Effector memory CD4-positive, alpha-beta T cell (primary cell): ENCODE measurements around the gene PCDH11Y.
"Not testable (repeated sequence)": the region's sequence is repeated elsewhere in the genome, so short reads cannot be mapped to it uniquely, and the experiment has no call there.

Experiments used
- DNase-seq, 3 donors: peaks; one replicate each; pipeline ENCODE4 v3.0.0-alpha.2; 2020
- H3K27ac ChIP-seq: 2 replicates; pipeline ENCODE4 v1.7.0; 2013; ENCODE audit warnings: mild to moderate bottlenecking, low read length, moderate library complexity; ENCODE audit not compliant: insufficient read depth, poor library complexity, severe bottlenecking
- H3K27me3 ChIP-seq: replicated peaks from 2 replicates; pipeline ENCODE4 v1.7.0; 2013; ENCODE audit warnings: mild to moderate bottlenecking, low read length; ENCODE audit not compliant: insufficient read depth, control insufficient read depth, poor library complexity, severe bottlenecking
- H3K36me3 ChIP-seq: 2 replicates; pipeline ENCODE4 v1.7.0; 2013; ENCODE audit warnings: mild to moderate bottlenecking, low read length, moderate library complexity; ENCODE audit not compliant: control insufficient read depth, insufficient read depth
- H3K4me1 ChIP-seq: 2 replicates; pipeline ENCODE4 v1.7.0; 2013; ENCODE audit warnings: low read length, mild to moderate bottlenecking; ENCODE audit not compliant: control insufficient read depth, insufficient read depth, poor library complexity, severe bottlenecking
- H3K4me3 ChIP-seq: 2 replicates; pipeline ENCODE4 v1.7.0; 2013; ENCODE audit warnings: low read length, low read depth, mild to moderate bottlenecking; ENCODE audit not compliant: insufficient read depth, poor library complexity, severe bottlenecking
- H3K9me3 ChIP-seq: 2 replicates; pipeline ENCODE4 v1.7.0; 2013; ENCODE audit warnings: mild to moderate bottlenecking, low read length, moderate library complexity; ENCODE audit not compliant: control insufficient read depth
- total RNA-seq, 3 donors: gene quantifications; one replicate each; lab custom pipeline; 2026; lab: John Stamatoyannopoulos, UW

Gene PCDH11Y
- total RNA-seq = 0 reads per million in 3 donors

GRCh38 chrY:5000057-5000456 is at the start of gene PCDH11Y:
PCDH11Y (plus strand) TSS chrY:5000296; CDS start chrY:5057100, 56,804 bp downstream.
- not testable (repeated sequence) for DNase-seq, H3K9me3 ChIP-seq, H3K27me3 ChIP-seq, H3K27ac ChIP-seq, H3K4me3 ChIP-seq, H3K36me3 ChIP-seq, H3K4me1 ChIP-seq

- H3K27ac ChIP-seq, H3K4me1 ChIP-seq, H3K36me3 ChIP-seq, H3K27me3 ChIP-seq, H3K9me3 ChIP-seq, H3K4me3 ChIP-seq, DNase-seq: not testable (repeated sequence)
These were observed 32.2 kb upstream of the PCDH11Y start for GRCh38 chrY:4967894-4968293.

GRCh38 chrY:4991743-4992400 is 8.2 kb upstream of the PCDH11Y start:
- not testable (repeated sequence) for H3K27me3 ChIP-seq, DNase-seq, H3K36me3 ChIP-seq, H3K27ac ChIP-seq, H3K4me3 ChIP-seq, H3K9me3 ChIP-seq, H3K4me1 ChIP-seq

- not testable (repeated sequence) for H3K4me3 ChIP-seq, H3K9me3 ChIP-seq, DNase-seq, H3K36me3 ChIP-seq, H3K4me1 ChIP-seq, H3K27me3 ChIP-seq, H3K27ac ChIP-seq
These were observed 5.2 kb upstream of the PCDH11Y start for GRCh38 chrY:4994892-4995291.

- not testable (repeated sequence) for H3K36me3 ChIP-seq, H3K27ac ChIP-seq, DNase-seq, H3K4me1 ChIP-seq, H3K4me3 ChIP-seq, H3K9me3 ChIP-seq, H3K27me3 ChIP-seq
These were observed 2.5 kb downstream of the PCDH11Y start for GRCh38 chrY:5002476-5003184.

GRCh38 chrY:5038972-5039523 is 39.0 kb downstream of the PCDH11Y start:
- H3K36me3 ChIP-seq, H3K4me1 ChIP-seq, H3K4me3 ChIP-seq, H3K9me3 ChIP-seq, H3K27ac ChIP-seq, DNase-seq, H3K27me3 ChIP-seq: not testable (repeated sequence)

- not testable (repeated sequence) for H3K9me3 ChIP-seq, DNase-seq, H3K27ac ChIP-seq, H3K4me3 ChIP-seq, H3K4me1 ChIP-seq, H3K27me3 ChIP-seq, H3K36me3 ChIP-seq
These were observed 82.9 kb downstream of the PCDH11Y start for GRCh38 chrY:5083017-5083416.

- not testable (repeated sequence) for H3K4me3 ChIP-seq, DNase-seq, H3K27ac ChIP-seq, H3K36me3 ChIP-seq, H3K27me3 ChIP-seq, H3K4me1 ChIP-seq, H3K9me3 ChIP-seq
These were observed 182.9 kb downstream of the PCDH11Y start for GRCh38 chrY:5182998-5183397.

- not testable (repeated sequence) for H3K4me3 ChIP-seq, H3K27ac ChIP-seq, H3K36me3 ChIP-seq, DNase-seq, H3K9me3 ChIP-seq, H3K4me1 ChIP-seq, H3K27me3 ChIP-seq
These were observed 215.0 kb downstream of the PCDH11Y start for GRCh38 chrY:5215116-5215515.

- not testable (repeated sequence) for DNase-seq, H3K27ac ChIP-seq, H3K27me3 ChIP-seq, H3K4me1 ChIP-seq, H3K9me3 ChIP-seq, H3K36me3 ChIP-seq, H3K4me3 ChIP-seq
These were observed 324.8 kb downstream of the PCDH11Y start for GRCh38 chrY:5324931-5325330.
